K562 (cell line): ENCODE measurements around the gene EFNA2. TPM values are rescaled to one million over a fixed set of nuclear protein-coding genes. Genes with fewer than 3 reads are reported as not detected.

Experiments
- CTBP1 ChIP-seq: fragments of 450-650 bp; IDR thresholded peaks from 2 replicates; pipeline ENCODE4 v1.6.1; 2016; ENCODE audit warnings: borderline replicate concordance
- CTCFL ChIP-seq: IDR thresholded peaks from 2 replicates; pipeline ENCODE4 v1.6.1; 2011; ENCODE audit warnings: borderline replicate concordance, low read depth, mild to moderate bottlenecking, moderate library complexity, low read length; ENCODE audit not compliant: insufficient read depth, poor library complexity, severe bottlenecking
- E2F5 ChIP-seq: sonication (generic); formaldehyde crosslinking; IDR thresholded peaks from 2 replicates; pipeline ENCODE4 v1.8.0; 2022; ENCODE audit warnings: mild to moderate bottlenecking, missing genetic modification reagents
- EP400 ChIP-seq: fragments of 450-650 bp; IDR thresholded peaks from 2 replicates; pipeline ENCODE4 v1.6.1; 2017; ENCODE audit warnings: antibody characterized with exemption, mild to moderate bottlenecking, moderate library complexity
- ERF ChIP-seq: fragments of 450-650 bp; formaldehyde crosslinking; IDR thresholded peaks from 2 replicates; pipeline ENCODE4 v1.4.0; 2020; ENCODE audit warnings: mild to moderate bottlenecking, mixed read lengths
- FOXM1 ChIP-seq, 2 experiments: fragments of 450-650 bp in 1 of 2; sonication (generic) in 1 of 2; formaldehyde crosslinking in 1 of 2; IDR thresholded peaks; 2 replicates each; pipeline versions ENCODE4 v1.6.1 to v1.9.0; 2017 to 2022; ENCODE audit warnings: low read depth in 2 of 2, mild to moderate bottlenecking in 2 of 2, missing genetic modification reagents in 1 of 2, moderate library complexity in 1 of 2
- HES1 ChIP-seq: fragments of 450-650 bp; IDR thresholded peaks from 2 replicates; pipeline ENCODE4 v1.6.1; 2016; ENCODE audit warnings: low read depth, mild to moderate bottlenecking, moderate library complexity
- HLTF ChIP-seq: fragments of 450-650 bp; IDR thresholded peaks from 2 replicates; pipeline ENCODE4 v1.6.1; 2016
- L3MBTL2 ChIP-seq: fragments of 450-650 bp; IDR thresholded peaks from 2 replicates; pipeline ENCODE4 v1.6.1; 2016; ENCODE audit warnings: mild to moderate bottlenecking, moderate library complexity
- MYC ChIP-seq, 2 experiments: fragments of 250-450 bp in 1 of 2; sonication (Bioruptor Pico) in 1 of 2; IDR thresholded peaks; 2 replicates each; pipeline versions ENCODE4 v1.5.1 to v1.6.1; 2012 to 2021; ENCODE audit warnings: low read depth in 2 of 2, borderline replicate concordance in 1 of 2, improper control_type of control experiment in 1 of 2, low read length in 1 of 2, mild to moderate bottlenecking in 1 of 2, moderate library complexity in 1 of 2
- NR2C2 ChIP-seq, 2 experiments: fragments of 200-800 bp in 1 of 2; sonication (Bioruptor generic) in 1 of 2; sonication (generic) in 1 of 2; formaldehyde crosslinking in 1 of 2; IDR thresholded peaks; 2 replicates each; pipeline versions ENCODE4 v1.6.1 to v1.8.0; 2016 to 2022; ENCODE audit warnings: mild to moderate bottlenecking in 1 of 2, missing compliant biosample characterization in 1 of 2, missing genetic modification characterization in 1 of 2, missing genetic modification reagents in 1 of 2
- PTRF ChIP-seq: fragments of 450-650 bp; IDR thresholded peaks from 2 replicates; pipeline ENCODE4 v1.6.1; 2016; ENCODE audit warnings: mild to moderate bottlenecking, missing genetic modification characterization, missing compliant biosample characterization
- RBFOX2 ChIP-seq: fragments of 200-400 bp; formaldehyde crosslinking; IDR thresholded peaks from 2 replicates; pipeline ENCODE4 v1.6.1; 2017; ENCODE audit warnings: low read depth, mild to moderate bottlenecking, low read length, moderate library complexity
- SIN3A ChIP-seq, 2 experiments: fragments of 150-350 bp in 1 of 2; IDR thresholded peaks; 2 replicates each; pipeline ENCODE4 v1.6.1; 2011 to 2016; ENCODE audit warnings: borderline replicate concordance in 2 of 2, low read depth in 2 of 2, low read length in 2 of 2, mild to moderate bottlenecking in 2 of 2, moderate library complexity in 2 of 2; ENCODE audit not compliant: control insufficient read depth in 1 of 2
- SOX6 ChIP-seq: fragments of 450-650 bp; IDR thresholded peaks from 2 replicates; pipeline ENCODE4 v1.6.1; 2014; ENCODE audit warnings: mild to moderate bottlenecking
- TARDBP ChIP-seq: fragments of 450-650 bp; IDR thresholded peaks from 2 replicates; pipeline ENCODE4 v1.6.1; 2016
- ZBTB2 ChIP-seq: fragments of 450-650 bp; IDR thresholded peaks from 2 replicates; pipeline ENCODE4 v1.6.1; 2016; ENCODE audit warnings: antibody characterized with exemption
- ZBTB7A ChIP-seq: IDR thresholded peaks from 2 replicates; pipeline ENCODE4 v1.6.1; 2011; ENCODE audit warnings: low read depth, mild to moderate bottlenecking, low read length, moderate library complexity, borderline replicate concordance; ENCODE audit not compliant: control insufficient read depth
- ZFP91 ChIP-seq: sonication (generic); formaldehyde crosslinking; IDR thresholded peaks from 2 replicates; pipeline ENCODE4 v1.8.0; 2022; ENCODE audit warnings: mild to moderate bottlenecking, missing genetic modification reagents
- ZNF316 ChIP-seq: fragments of 450-650 bp; IDR thresholded peaks from 2 replicates; pipeline ENCODE4 v1.6.1; 2016
- polyA plus RNA-seq, 8 experiments: library from polyadenylated mRNA; depleted of rRNA in 4 of 8; stranded (reverse) in 5 of 8; unstranded in 3 of 8; fragments of >200 nt; fragmentation: Nextera tagmentation in 2 of 8; fragmentation: Illumina TruSeq in 1 of 8; extraction: Ambion mirVana in 2 of 8; extraction: Trizol in 1 of 8; gene quantifications; 2 replicates each; pipeline versions ENCODE4 v1.2.1 to v1.2.3, GENCODE V29; 2011 to 2014; ENCODE audit warnings: inconsistent platforms in 1 of 8, missing spikeins in 1 of 8
- total RNA-seq, 7 experiments: library from RNA; depleted of rRNA in 6 of 7; stranded (reverse); fragments of >200 nt in 6 of 7; fragmentation: Illumina TruSeq in 2 of 7; extraction: Trizol in 2 of 7; gene quantifications; 2 replicates each; pipeline versions ENCODE4 v1.2.1 to v1.2.3, GENCODE V29; 2011 to 2021; ENCODE audit warnings: low replicate concordance in 1 of 7

EFNA2 gene
- total and polyA plus RNA-seq, 9 of the 15 experiments (the other 6 are each of a cell fraction or from before 2014, with no cell fraction given) = 0.11 to 0.44 (median 0.15) TPM; not detected in 6

- TF ChIP-seq HES1 (no peak), FOXM1 (IDR thresholded peaks at IDR 0.05; ENCODE audit: low read depth) (no peak), FOXM1 (CRISPR knock-in tag; IDR thresholded peaks at IDR 0.05; ENCODE audit: low read depth) (0 out of 2 replicates have a peak, but pooled peaks have one; percentile 72), ERF (CRISPR knock-in tag) (peak; percentile 26; the same call in 1 of the 2 replicates), EP400 (no peak), ZBTB2 (peak; percentile 57; the same call in 1 of the 2 replicates), E2F5 (peak; percentile 78; the same call in 1 of the 2 replicates), TARDBP (peak; percentile 82; the same call in 1 of the 2 replicates), SIN3A (IDR thresholded peaks at IDR 0.05; ENCODE audit: borderline replicate concordance in 2 of 2, control insufficient read depth in 1 of 2, low read depth in 2 of 2, low read length in 2 of 2) (peak in 1 of 2 experiments; percentile 70; a peak in 2 of 4 replicates), L3MBTL2 (peak; percentile 26), ZBTB7A (peak; percentile 100), CTCFL (peak; percentile 68), NR2C2 (CRISPR knock-in tag; IDR thresholded peaks at IDR 0.05) (no peak), NR2C2 (tag; IDR thresholded peaks at IDR 0.05) (peak; percentile 59; the same call in 1 of the 2 replicates), ZNF316 (no peak), PTRF (no peak), HLTF (no peak), RBFOX2 (peak; percentile 44), ZFP91 (CRISPR knock-in tag) (0 out of 2 replicates have a peak, but pooled peaks have one; percentile 40), CTBP1 (peak; percentile 95), SOX6 (peak; percentile 37; the same call in 1 of the 2 replicates), MYC (IDR thresholded peaks at IDR 0.05; ENCODE audit: low read depth, low read length) (peak; percentile 79), MYC (CRISPR knock-in tag; IDR thresholded peaks at IDR 0.05; ENCODE audit: borderline replicate concordance, low read depth) (no peak)
Measured at GRCh38 chr19:1266916-1267476, 18.7 kb upstream of the EFNA2 start (continued).
